GM19324 (cell line): ENCODE results near the gene CAMK1D.

Experiments
- ATAC-seq: cut with Tn5 transposase; IDR thresholded peaks from one replicate; pipeline ENCODE4 v1.9.1; 2021; ENCODE audit warnings: mild to moderate bottlenecking, moderate library complexity; ENCODE audit not compliant: unreplicated experiment, low FRiP score

Gene CAMK1D

DNA sequence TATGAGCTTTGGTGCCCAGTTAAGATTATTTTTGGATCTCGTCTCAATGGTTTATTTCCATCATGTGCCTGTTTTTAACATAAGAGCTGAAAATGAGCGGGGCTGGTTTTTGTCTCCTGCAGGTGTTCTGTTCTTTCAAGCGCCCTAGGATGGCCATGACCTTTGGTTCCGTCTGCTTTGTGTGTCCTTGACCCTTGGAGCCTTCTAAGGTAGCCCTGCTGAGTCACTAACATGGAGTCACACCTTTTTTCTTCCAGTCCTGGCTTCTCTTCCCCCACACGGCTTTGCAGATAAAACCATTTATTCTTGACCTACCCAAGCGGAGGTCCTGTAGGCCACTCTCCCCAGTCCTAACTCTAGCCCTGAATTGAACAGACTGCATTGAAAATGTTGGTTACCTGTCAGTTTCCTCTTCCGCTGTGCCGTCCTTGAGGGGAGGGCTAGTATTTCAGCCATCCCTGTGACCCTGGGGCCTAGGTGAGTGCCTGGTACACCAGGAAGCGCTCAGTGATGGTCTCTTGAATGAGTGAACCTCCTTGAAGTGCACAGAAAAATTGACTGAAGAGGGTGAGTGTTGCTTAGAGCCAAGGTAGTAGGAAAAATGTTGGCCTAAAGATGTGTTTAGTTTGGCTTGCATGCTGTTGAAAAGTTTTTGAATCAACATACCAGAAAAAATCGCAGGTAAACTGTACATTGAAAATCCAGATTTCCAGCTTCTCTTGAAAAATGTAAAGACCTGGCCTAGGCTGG lies 48.0 kb downstream of the CAMK1D start:
- no peak for ATAC-seq

DNA sequence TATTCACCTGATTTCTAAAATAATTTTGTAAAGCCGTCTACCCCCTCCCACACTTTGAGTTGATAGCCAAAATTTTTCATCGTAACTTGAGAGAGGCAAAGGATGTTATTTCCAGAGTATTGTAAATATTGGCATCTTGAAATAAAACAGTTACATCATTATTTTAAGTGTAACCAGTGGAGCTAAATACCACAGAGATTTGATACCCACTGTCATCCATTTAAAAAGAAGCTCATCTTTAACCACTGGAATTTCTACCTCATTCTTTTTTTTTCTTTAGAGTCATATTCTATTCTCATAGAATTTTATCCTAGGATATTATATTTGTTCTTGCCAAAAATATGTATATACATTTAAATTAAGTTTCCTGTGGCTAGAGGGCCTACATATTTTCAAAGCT lies 48.6 kb downstream of the CAMK1D start:
- ATAC-seq = no peak

DNA sequence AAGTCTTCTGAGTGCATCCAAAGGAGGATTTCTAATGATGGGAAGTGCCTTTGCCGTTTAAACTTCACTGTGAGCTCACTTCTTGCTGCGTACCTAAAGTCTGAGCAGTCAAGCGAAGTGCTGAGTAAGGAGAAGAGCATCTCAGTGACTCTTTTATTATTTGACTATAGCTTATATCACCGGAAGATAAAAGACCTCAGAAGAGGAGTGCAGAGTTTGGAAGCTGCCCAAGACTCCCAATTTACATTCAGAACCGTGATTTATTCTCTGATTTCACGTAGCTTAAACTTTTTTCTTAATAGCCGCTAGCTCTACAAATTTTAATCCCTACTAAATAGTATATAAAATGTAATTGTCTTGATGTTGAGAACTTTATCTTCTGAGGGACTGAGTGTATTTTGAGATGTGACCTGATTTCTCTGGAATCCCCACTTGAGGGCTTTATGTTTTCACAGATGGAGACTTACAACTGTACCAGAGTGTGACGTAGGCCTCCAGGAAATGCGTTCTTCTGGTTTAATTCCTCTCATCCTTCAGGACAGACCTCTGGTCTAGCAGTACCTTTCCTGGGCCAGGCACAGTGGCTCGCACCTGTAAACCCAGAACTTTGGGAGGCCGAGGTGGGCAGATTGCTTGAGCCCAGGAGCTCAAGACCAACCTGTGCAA lies 51.1 kb downstream of the CAMK1D start:
- ATAC-seq = no peak

DNA sequence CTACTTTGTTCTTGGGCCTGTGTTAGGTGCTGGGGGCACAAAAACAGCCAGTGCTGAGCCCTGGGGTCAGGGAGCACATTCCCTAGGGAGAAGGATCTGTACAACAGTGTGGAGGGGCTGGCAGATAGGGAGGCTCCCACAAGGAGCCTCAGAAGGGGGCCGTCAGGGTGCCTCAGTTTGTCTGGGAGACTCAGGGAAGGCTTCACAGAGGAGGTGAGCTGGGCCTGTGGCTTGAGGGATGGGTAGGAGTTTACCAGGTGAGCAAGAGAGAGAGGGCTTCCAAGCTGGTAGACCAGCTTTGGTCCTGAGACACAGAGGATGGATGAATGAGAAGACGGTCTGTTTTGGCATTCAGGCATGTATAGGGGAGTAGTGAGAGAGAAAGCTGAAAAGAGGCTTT lies 52.1 kb downstream of the CAMK1D start:
- no peak for ATAC-seq

DNA sequence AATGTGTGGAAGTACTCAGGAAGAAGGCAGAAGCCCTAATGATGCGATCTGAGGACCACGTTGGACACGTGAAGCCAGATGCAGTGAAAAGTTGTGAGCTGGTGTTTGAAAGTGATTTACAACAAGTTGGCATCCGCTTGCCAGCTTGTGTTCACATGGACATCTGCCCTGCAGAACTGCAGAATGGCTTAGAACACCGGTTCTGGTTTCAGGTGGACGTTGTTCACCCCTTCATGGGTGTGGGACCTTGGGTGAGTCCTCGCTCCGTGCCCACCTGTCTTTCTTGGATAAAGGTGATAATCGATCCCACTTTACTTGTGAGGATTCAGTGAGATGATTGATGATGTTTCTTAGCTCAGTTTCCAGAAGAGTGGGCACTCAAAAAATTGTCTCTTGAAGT lies 53.8 kb downstream of the CAMK1D start:
- no peak for ATAC-seq

DNA sequence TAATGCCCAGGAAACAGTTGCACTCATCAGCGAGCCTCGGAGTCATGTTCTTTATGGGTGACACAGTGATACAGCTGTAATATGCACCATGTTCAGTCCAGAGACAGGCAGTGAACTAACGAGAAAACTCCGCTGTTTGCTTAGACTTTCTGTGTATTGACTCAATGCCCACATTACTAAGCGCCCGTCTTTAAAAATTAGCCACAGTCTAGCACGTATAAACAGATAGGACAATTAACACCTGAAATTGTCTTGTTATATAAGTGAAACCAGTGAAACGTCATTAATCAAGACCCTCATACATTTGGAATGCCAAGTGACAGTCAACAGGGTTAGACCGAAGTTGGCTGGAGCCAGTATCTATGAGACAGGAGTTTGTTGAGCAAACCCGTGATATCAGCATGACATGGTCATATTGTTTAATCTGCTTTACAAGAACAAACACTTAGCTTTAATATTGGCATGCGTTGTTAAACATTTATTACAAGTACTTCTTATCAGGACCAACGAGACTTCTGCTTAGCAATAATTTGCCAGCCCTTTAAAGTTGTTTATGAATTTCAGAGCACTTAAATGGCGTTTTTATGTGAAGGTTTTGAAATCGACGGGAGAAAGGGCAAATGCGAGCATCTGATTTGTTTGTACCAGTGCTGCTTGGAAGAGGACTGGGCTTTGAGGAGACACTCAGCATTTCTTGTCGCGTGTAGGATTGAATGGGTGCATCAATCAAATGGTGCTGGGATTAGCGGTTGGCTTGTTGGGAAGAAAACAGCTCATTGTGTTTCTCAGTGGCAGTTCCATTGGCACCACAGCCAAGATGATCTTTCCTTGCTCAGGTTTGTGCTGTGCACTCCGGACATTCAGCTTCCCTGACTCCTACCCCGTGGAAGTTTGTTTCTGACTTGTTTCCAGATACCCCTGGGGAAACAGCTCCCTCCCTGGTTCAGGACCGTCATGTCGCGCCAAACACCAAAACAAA lies 56.3 kb downstream of the CAMK1D start:
- ATAC-seq = no peak

DNA sequence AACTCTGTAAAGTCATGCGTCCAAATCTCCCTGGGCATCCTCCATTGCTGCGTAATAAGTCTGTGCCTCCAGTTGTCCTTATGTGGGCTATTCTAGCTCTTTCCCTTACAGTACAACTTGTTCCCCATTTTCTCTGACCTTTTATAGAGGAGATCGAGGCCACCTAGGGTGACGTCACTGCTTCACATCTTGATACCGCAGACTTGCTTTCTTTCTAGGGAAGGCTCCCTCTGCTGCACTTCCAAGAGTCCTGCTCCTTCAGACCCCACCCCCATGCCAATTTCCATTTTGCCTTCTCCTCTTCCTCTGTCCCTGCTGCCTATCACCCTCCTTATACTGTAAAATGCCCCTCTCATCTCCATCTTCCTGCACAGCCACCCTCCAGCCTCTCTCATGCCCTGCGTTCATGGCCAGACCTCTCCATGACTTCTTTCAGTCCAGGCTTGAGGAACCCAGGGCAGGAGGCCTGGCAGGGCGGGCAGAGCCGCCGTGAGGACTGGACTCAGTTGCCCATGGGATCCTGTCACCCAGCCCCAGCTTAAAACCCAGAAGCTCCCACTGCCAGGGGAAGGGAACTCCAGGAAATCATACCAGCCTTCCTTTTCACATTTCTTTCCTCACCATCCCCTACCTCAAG lies 57.5 kb downstream of the CAMK1D start:
- no peak for ATAC-seq

DNA sequence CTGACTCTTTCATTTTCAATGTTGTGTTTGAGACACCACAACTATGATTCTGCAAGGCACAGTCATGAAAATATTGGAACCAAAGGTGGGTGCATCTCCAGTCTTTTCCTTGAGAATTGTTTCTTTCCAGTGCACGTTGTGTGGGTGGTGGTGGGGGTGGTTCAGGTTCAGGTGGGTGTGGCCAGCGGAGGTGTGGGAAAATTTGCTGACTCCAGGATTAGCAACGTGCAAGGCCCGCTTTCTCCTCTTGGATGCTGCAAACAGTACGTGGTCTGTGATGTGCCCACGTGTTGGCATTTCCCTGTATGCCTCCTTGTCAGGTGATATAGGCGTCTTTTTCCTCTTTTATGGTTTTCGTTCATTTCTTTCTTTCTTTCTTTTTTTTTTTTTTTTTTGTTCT lies 59.1 kb downstream of the CAMK1D start:
- ATAC-seq = no peak

DNA sequence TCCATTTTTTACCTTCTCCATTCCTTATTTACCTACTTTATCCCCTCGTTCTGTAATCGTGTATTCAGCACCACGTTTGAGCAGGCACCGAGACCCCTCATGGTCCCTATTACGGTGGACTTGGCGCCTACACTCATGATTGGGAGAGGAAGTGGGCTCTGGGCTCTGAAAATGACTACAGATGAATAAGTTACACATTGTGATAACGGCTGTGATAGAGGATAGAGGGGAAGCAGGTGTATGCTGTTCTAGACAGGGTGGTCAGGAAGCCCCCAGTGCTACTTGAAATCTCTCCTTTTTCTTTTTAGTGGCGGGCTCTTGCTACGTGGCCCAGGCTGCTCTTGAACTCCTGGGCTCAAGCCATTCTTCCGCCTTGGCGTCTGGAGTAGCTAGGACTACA lies 59.8 kb downstream of the CAMK1D start:
- no peak for ATAC-seq

DNA sequence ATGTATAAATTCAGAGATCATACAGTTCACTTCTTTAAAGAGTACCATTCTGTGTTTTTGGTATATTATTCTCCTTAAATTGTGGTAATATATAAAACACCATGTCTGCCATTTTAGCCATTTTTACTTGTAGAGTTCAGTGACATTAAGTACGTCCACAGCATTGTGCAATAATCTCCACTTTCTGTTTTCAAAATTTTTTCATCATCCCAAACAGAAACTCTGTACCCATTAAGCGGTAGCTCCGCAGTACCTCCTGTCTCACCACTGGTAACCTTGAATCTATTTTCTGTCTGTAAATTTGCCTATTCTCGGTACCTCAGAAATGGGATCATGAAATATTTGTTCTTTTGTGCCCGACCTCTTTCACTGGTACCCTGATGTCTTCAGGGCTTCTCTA lies 60.3 kb downstream of the CAMK1D start:
- ATAC-seq = no peak

DNA sequence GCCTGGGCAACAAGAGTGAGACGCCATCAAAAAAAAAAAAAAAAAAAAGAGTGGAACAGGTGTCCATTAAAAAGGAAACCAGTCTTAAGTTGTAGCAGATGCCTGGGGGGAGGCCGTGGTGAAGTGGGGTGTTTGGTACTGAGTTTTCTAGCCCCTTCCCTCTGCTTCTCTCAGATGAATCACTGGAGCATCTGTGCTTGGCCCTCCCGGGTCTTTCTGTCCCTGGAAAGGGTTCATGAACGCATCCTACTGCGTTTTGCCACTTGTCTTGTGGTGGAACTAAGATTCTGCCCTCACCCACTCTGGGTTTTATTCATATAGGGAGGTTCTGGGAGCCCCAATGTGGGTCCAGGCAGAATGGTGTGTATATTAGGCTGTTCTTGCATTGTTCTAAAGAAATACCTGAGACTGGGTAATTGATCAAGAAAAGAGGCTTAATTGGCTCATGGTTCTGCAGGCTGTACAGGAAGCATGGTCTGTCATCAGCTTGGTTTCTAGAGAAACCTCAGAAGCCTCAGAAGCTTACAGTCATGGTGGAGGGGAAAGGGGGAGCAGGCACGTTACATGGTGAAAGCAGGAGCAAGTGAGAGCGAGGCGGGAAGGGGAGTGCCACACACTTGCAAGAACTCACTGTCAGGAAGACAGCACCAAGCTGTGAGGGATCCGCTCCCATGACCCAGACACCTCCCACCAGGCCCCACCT lies 63.5 kb downstream of the CAMK1D start:
- ATAC-seq = no peak

DNA sequence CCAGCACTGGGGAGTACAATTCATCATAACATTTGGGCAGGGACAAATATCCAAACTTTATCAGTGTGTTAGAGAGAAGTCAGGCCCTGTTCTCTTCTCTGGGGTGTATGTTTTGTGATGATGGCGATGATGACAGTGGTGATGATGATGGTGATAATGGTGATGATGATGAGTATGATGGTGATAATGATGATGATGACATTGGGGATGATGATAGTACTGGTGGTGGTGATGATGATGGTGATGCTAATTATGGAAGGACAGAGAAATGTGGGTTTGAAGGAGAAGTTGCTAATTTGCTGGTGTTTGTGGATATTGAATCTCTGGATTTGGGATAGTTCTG lies 64.0 kb downstream of the CAMK1D start:
- ATAC-seq = no peak

DNA sequence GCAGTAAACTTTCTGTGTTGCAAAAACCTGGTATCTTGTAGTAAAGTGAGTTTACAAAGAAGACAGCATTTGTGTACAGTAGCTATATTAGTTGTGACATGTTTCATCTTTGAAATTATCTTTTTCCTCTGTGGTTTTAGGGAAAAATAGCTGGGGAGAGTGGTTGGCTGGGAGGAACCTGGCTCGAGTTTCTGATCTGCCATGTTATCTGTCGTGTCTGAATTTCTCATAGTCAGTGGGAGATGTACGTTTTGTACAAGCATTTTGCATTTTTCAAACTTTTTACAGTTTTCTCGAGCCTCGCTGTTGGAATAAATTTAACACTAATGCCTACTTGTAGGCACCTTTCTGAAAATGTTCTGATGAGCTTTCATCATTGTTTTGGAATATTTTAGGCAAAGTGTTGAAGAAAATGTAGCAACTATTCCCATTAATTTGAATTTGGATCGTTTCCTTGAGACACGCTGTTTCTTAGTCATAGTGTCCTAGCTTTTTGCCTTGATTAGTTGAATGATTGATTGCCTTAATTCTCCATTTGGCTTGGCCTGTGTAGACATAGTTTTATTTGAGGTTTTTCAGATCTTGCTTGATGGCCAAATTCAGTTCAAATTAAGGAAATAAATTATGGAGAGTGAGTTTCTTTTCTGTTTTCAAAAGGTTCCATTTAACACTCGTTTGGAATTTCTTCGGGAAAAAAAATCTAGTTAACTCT lies 65.1 kb downstream of the CAMK1D start:
- ATAC-seq = no peak

DNA sequence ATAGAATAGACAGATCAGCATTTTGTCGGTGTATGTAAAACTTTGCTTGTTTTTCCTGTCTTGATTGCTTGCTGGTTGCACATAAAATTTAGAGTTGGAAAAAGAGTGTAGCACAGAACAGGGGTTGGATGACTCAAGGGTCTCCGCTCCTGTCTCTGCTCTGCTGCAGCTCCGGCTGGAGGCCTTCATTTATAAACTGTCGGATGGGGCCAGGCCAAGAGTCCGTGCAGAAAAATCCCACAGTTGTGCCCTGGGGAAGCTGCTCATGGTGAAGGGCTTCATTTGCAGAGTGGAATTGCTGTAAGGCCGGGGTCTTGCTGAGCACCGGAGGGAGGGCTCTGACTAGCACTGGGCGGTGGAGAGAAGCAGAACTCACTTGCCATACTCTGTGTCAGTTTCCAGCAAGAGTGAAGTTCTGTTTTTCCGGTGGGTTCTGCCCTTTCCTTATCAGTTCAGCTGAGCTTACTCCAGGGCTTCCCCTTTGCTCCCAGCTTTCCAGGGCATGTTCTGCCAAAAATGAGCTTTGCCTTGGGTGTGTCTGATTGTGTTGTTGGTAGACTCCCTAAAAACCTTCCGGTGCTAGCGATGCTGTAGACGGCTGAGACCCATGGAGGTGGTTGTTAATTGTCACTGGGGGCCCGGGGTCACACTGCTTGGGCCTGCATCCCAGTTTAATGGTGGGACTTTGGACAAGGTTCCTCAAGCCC lies 67.2 kb downstream of the CAMK1D start:
- ATAC-seq = no peak

DNA sequence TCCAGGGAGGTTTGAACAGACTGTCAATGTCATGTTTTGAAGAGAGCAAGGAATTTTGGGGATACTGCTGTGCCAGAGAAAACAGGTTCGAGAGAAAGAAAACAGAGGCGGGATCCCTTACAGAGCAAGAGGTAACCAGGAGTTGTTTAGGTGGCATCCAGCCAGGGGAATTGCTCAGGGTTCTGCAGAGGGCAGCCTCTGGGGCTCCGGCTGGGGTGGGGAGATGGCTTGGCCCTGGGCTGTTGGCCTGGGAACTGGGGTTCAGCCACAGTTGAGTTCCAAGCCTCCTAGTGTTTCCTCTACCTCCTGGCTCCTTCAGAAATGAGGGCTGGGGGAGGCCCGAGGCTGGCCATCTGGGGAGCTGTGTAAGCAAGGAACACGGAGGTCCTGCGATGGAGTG lies 68.0 kb downstream of the CAMK1D start:
- ATAC-seq = no peak

DNA sequence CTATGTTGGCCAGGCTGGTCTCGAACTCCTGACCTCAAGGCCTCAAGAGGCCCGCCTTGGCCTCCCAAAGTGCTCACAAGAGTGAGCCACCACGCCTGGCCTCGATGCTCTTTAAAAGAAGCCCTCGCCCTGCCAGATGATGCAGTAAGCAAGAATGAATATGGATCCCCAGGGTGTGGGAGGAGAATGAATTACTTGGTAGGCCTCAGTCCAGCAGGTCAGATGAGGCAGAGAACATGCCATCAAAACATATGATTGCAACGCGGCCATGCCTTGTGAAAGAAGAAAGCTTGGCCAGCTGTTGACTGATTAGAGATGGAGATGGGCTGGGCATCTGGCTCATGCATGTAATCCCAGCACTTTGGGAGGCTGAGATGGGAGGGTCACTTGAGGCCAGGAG lies 68.7 kb downstream of the CAMK1D start:
- ATAC-seq = no peak

DNA sequence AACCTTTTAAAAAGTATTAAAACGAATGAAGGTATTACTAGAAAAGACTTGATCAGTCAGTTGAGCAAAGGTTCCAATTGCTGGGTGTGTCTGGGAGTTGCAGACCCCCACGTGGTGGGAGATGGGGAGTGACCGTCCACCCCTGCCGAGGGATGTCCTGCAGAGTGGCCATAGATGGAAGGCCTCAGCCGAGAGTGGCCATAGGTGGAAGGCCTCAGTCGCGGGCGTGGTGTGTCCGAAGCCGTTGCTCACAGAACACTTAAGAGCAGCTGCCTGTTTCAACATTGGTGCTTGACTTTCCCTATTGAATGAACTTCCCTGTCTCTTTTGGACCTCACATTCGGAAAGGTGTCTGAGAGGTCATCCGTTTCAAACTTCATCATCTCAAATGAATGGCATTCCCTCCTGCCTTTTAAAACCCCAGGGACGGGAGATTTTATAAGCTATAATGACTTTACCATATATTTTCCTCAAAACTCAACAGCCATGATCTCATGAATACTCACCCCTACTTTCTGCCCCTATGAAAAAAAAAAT lies 69.4 kb downstream of the CAMK1D start:
- ATAC-seq = no peak

DNA sequence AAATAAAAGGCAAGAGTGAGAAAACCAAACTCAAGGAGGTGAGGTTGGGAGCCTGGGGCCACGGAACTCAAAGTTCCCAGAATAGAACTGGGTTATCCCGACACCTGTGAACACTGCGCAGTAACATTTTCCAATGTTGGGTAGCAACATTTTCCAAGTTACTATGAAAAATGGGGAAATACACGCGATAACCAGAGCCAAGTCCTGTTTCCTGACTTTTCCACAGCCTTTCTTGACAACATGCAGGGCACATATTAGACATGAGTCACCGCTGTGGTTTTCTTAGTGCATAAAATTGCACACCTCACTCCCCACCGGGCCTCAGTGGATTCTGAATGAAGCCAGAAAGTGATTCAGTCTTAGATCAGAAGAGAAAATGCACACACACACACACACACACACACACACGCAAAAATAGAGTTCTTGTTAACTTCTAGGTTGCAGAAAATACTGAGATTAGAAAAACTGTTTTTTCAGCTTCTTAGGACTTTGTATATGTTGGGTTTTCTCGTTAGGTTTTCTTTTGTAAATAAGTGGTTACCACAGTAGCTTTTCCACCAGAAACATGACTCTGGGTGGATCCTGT lies 70.0 kb downstream of the CAMK1D start:
- no peak for ATAC-seq
